Measurements from ENCODE around the gene HTATIP2.
"Not testable (repeated sequence)": the region's sequence is repeated elsewhere in the genome, so short reads cannot be mapped to it uniquely, and the experiment has no call there.

Gene HTATIP2

GRCh38 chr11:20369826-20370225 is 6.3 kb downstream of the HTATIP2 start:
- no peak for DNase-seq (ENCODE audit: extremely low read depth in 1 of 2, low read depth in 1 of 2)

- no peak for DNase-seq (ENCODE audit: extremely low read depth in 1 of 2, low read depth in 1 of 2)
Measured at GRCh38 chr11:20372081-20372626, 8.6 kb downstream of the HTATIP2 start.

GRCh38 chr11:20373147-20373546 is 9.6 kb downstream of the HTATIP2 start:
- DNase-seq (ENCODE audit: extremely low read depth in 1 of 2, low read depth in 1 of 2): no peak

GRCh38 chr11:20373568-20374209 is 10.2 kb downstream of the HTATIP2 start:
- DNase-seq (ENCODE audit: extremely low read depth in 1 of 2, low read depth in 1 of 2): no peak

- no peak for DNase-seq (ENCODE audit: extremely low read depth in 1 of 2, low read depth in 1 of 2)
Measured at GRCh38 chr11:20374741-20375300, 11.3 kb downstream of the HTATIP2 start.

- no peak for DNase-seq (ENCODE audit: extremely low read depth in 1 of 2, low read depth in 1 of 2)
Measured at GRCh38 chr11:20376162-20376730, 12.7 kb downstream of the HTATIP2 start.

GRCh38 chr11:20385996-20386395 is 22.5 kb downstream of the HTATIP2 start:
- DNase-seq (ENCODE audit: extremely low read depth in 1 of 2, low read depth in 1 of 2): not testable (repeated sequence)

- DNase-seq (ENCODE audit: extremely low read depth in 1 of 2, low read depth in 1 of 2): peak; percentile 80 to 98
Measured at GRCh38 chr11:20387261-20388095, 24.0 kb downstream of the HTATIP2 start, which contains the start of gene PRMT3. Gene PRMT3 (plus strand): TSS chr11:20387716. CDS start chr11:20387747, 31 bp downstream.

- DNase-seq (ENCODE audit: extremely low read depth in 1 of 2, low read depth in 1 of 2): no peak
Measured at GRCh38 chr11:20388096-20389055, 24.9 kb downstream of the HTATIP2 start.

GRCh38 chr11:20397281-20397680 is 33.8 kb downstream of the HTATIP2 start:
- DNase-seq (ENCODE audit: extremely low read depth in 1 of 2, low read depth in 1 of 2): no peak

GRCh38 chr11:20399498-20399897 is 36.0 kb downstream of the HTATIP2 start:
- DNase-seq (ENCODE audit: extremely low read depth in 1 of 2, low read depth in 1 of 2): no peak

- DNase-seq (ENCODE audit: extremely low read depth in 1 of 2, low read depth in 1 of 2): no peak
Measured at GRCh38 chr11:20403059-20403458, 39.5 kb downstream of the HTATIP2 start.

GRCh38 chr11:20406484-20406883 is 43.0 kb downstream of the HTATIP2 start:
- DNase-seq (ENCODE audit: extremely low read depth in 1 of 2, low read depth in 1 of 2): no peak

- no peak for DNase-seq (ENCODE audit: extremely low read depth in 1 of 2, low read depth in 1 of 2)
Measured at GRCh38 chr11:20407344-20407743, 43.8 kb downstream of the HTATIP2 start.

GRCh38 chr11:20415432-20415831 is 51.9 kb downstream of the HTATIP2 start:
- DNase-seq (ENCODE audit: extremely low read depth in 1 of 2, low read depth in 1 of 2): no peak

- DNase-seq (ENCODE audit: extremely low read depth in 1 of 2, low read depth in 1 of 2): no peak
Measured at GRCh38 chr11:20417771-20418170, 54.3 kb downstream of the HTATIP2 start.

- DNase-seq (ENCODE audit: extremely low read depth in 1 of 2, low read depth in 1 of 2): no peak
Measured at GRCh38 chr11:20421946-20422345, 58.4 kb downstream of the HTATIP2 start.

GRCh38 chr11:20429216-20429615 is 65.7 kb downstream of the HTATIP2 start:
- DNase-seq (ENCODE audit: extremely low read depth in 1 of 2, low read depth in 1 of 2): no peak
